Endothelial cell of umbilical vein (primary cell): Measurements from ENCODE around the gene TRIM71. TPM values are rescaled to one million over a fixed set of nuclear protein-coding genes. Genes with fewer than 3 reads are reported as not detected.

Source experiments
- BruUV-seq: library from RNA; stranded (reverse); fragments of 400-500 nt; replicated peaks from 2 replicates; lab custom pipeline; 2021; lab: Mats Ljungman, UMichigan
- CTCF ChIA-PET: fragments of 300-600, 350-600 bp; sonication (Branson Sonifier 250); formaldehyde crosslinking; loops from one replicate; lab custom pipeline; 2021; ENCODE audit warnings: antibody characterized with exemption, inconsistent platforms; lab: Charles Lee
- POLR2A ChIA-PET: fragments of 300-600, 350-600 bp; sonication (Branson Sonifier 250); formaldehyde crosslinking; loops from one replicate; lab custom pipeline; 2021; ENCODE audit warnings: antibody characterized with exemption, inconsistent platforms; lab: Charles Lee
- DNase-seq: peaks from one replicate; pipeline ENCODE4 v3.0.0-alpha.2; 2011; ENCODE audit warnings: low read depth, low spot score
- FAIRE-seq: peaks from 2 replicates; lab custom pipeline; 2011; peaks lifted over from hg19 to GRCh38; lab: Jason Lieb, UNC
- H2AFZ ChIP-seq: 2 replicates; pipeline ENCODE4 v1.6.0; 2012; ENCODE audit warnings: low read depth, low read length, control low read depth, inconsistent platforms
- H3K27ac ChIP-seq: 2 replicates; pipeline ENCODE4 v1.5.1; 2011; ENCODE audit warnings: low read depth, mild to moderate bottlenecking, control low read depth, low read length, moderate library complexity; ENCODE audit not compliant: insufficient read depth
- H3K27me3 ChIP-seq, 2 experiments: 2 replicates each; pipeline versions ENCODE4 v1.6.0 to v1.6.1; 2011; ENCODE audit warnings: low read length in 2 of 2, mixed read lengths in 1 of 2; ENCODE audit not compliant: control insufficient read depth in 2 of 2, insufficient read depth in 2 of 2
- H3K36me3 ChIP-seq, 2 experiments: 2 replicates in 1 of 2; 3 replicates in 1 of 2; pipeline ENCODE4 v1.5.1; 2011; ENCODE audit warnings: low read length in 2 of 2, mild to moderate bottlenecking in 1 of 2, moderate library complexity in 1 of 2; ENCODE audit not compliant: control insufficient read depth in 2 of 2, insufficient read depth in 2 of 2; ENCODE audit errors: extremely low read depth in 1 of 2
- H3K4me1 ChIP-seq: 3 replicates; pipeline ENCODE4 v1.5.1; 2011; ENCODE audit warnings: mild to moderate bottlenecking, low read length; ENCODE audit not compliant: control insufficient read depth, insufficient read depth; ENCODE audit errors: extremely low read depth
- H3K4me2 ChIP-seq: 2 replicates; pipeline ENCODE4 v1.6.1; 2011; ENCODE audit warnings: low read length, control low read depth, mixed read lengths; ENCODE audit not compliant: insufficient read depth
- H3K4me3 ChIP-seq, 3 experiments: fragments of 200-600 bp in 1 of 3; sonication (generic), shearing (Covaris generic) in 1 of 3; replicated peaks in 1 of 3; 2 replicates each; pipeline ENCODE4 v1.5.1; 2011 to 2016; ENCODE audit warnings: control low read depth in 3 of 3, low read length in 3 of 3, mild to moderate bottlenecking in 2 of 3, inconsistent platforms in 1 of 3, low read depth in 1 of 3, moderate library complexity in 1 of 3; ENCODE audit not compliant: insufficient read depth in 1 of 3
- H3K79me2 ChIP-seq: 2 replicates; pipeline ENCODE4 v1.6.0; 2012; ENCODE audit warnings: low read length, inconsistent platforms; ENCODE audit not compliant: control insufficient read depth, insufficient read depth
- H3K9ac ChIP-seq: replicated peaks from 2 replicates; pipeline ENCODE3; 2011; ENCODE audit warnings: low read length, control low read depth; ENCODE audit not compliant: insufficient read depth; ENCODE audit errors: extremely low read depth
- H3K9me1 ChIP-seq: replicated peaks from 3 replicates; pipeline ENCODE4 v1.6.0; 2011; ENCODE audit warnings: mild to moderate bottlenecking, low read length; ENCODE audit not compliant: control insufficient read depth, insufficient read depth; ENCODE audit errors: extremely low read depth
- H3K9me3 ChIP-seq: replicated peaks from 2 replicates; pipeline ENCODE4 v1.5.1; 2012; ENCODE audit warnings: low read length, inconsistent platforms; ENCODE audit not compliant: control insufficient read depth, insufficient read depth
- H4K20me1 ChIP-seq: replicated peaks from 2 replicates; pipeline ENCODE3; 2011; ENCODE audit warnings: mild to moderate bottlenecking, low read length; ENCODE audit not compliant: control insufficient read depth, insufficient read depth; ENCODE audit errors: extremely low read depth
- EZH2 ChIP-seq: IDR thresholded peaks from 2 replicates; pipeline ENCODE4 v1.6.1; 2012; ENCODE audit warnings: borderline replicate concordance, low read depth, mild to moderate bottlenecking, moderate library complexity, low read length, inconsistent platforms; ENCODE audit not compliant: severe bottlenecking
- FOS ChIP-seq: IDR thresholded peaks from 2 replicates; pipeline ENCODE4 v1.6.1; 2011; ENCODE audit warnings: mild to moderate bottlenecking, low read length, moderate library complexity, borderline replicate concordance; ENCODE audit not compliant: insufficient read depth
- GATA2 ChIP-seq: IDR thresholded peaks from 2 replicates; pipeline ENCODE4 v1.7.0; 2011; ENCODE audit warnings: low read depth, mild to moderate bottlenecking, moderate library complexity, mixed read lengths, low read length; ENCODE audit not compliant: insufficient read length, insufficient read depth
- JUN ChIP-seq: IDR thresholded peaks from 2 replicates; pipeline ENCODE4 v1.6.1; 2011; ENCODE audit warnings: borderline replicate concordance, low read depth; ENCODE audit not compliant: insufficient read length, insufficient read depth
- MYC ChIP-seq: IDR thresholded peaks from one replicate; pipeline ENCODE4 v1.6.1; 2011; ENCODE audit warnings: mild to moderate bottlenecking, low read depth, low read length
- POLR2A ChIP-seq: IDR thresholded peaks from 2 replicates; pipeline ENCODE4 v1.6.1; 2012; ENCODE audit warnings: low read depth, mild to moderate bottlenecking, control low read depth, low read length
- POLR2AphosphoS5 ChIP-seq: IDR thresholded peaks from 2 replicates; pipeline ENCODE4 v1.6.1; 2012; ENCODE audit warnings: low read depth, mild to moderate bottlenecking, control low read depth, low read length, moderate library complexity; ENCODE audit not compliant: insufficient read depth
- dilution Hi-C: fragments of 300-500 bp; cut with MboI; formaldehyde crosslinking; loops from one replicate; pipeline ENCODE4 v1.15.0; 2019; ENCODE audit warnings: low sequenced_read_pairs; ENCODE audit not compliant: extremely low pct_ligation_motif_present
- intact Hi-C: fragments of 100-400 bp; cut with micrococcal nuclease; formaldehyde crosslinking; loops from one replicate; pipeline ENCODE4 v1.10.0; 2022
- polyA plus RNA-seq, 4 experiments: library from polyadenylated mRNA; depleted of rRNA in 3 of 4; stranded (reverse) in 3 of 4; unstranded in 1 of 4; fragments of >200 nt; gene quantifications; 2 replicates each; pipeline versions ENCODE4 v1.2.1 to v1.2.3, GENCODE V29; 2011 to 2012; ENCODE audit warnings: missing spikeins in 1 of 4
- total RNA-seq: library from RNA; stranded (reverse); gene quantifications from 2 replicates; pipeline ENCODE4 v1.2.3, GENCODE V29; 2021
- TF ChIP-seq, protein P1 (sequence below): IDR thresholded peaks from 2 replicates; pipeline ENCODE4 v1.6.1; 2011; ENCODE audit not compliant: insufficient read depth, insufficient read length
- TF ChIP-seq, protein P2 (sequence below), 2 donors: IDR thresholded peaks; 1 replicate in 1 of 2; 2 replicates in 1 of 2; pipeline ENCODE4 v1.5.1; 2011; ENCODE audit warnings: low read length in 2 of 2, mild to moderate bottlenecking in 2 of 2, moderate library complexity in 2 of 2, control low read depth in 1 of 2, inconsistent platforms in 1 of 2, low read depth in 1 of 2; ENCODE audit not compliant: insufficient read depth in 1 of 2; ENCODE audit errors: extremely low read depth in 1 of 2

The TRIM71 gene
- total and polyA plus RNA-seq, 2 donors (not counting 3 experiments of a cell fraction or from before 2014, with no cell fraction given) = not detected

DNA sequence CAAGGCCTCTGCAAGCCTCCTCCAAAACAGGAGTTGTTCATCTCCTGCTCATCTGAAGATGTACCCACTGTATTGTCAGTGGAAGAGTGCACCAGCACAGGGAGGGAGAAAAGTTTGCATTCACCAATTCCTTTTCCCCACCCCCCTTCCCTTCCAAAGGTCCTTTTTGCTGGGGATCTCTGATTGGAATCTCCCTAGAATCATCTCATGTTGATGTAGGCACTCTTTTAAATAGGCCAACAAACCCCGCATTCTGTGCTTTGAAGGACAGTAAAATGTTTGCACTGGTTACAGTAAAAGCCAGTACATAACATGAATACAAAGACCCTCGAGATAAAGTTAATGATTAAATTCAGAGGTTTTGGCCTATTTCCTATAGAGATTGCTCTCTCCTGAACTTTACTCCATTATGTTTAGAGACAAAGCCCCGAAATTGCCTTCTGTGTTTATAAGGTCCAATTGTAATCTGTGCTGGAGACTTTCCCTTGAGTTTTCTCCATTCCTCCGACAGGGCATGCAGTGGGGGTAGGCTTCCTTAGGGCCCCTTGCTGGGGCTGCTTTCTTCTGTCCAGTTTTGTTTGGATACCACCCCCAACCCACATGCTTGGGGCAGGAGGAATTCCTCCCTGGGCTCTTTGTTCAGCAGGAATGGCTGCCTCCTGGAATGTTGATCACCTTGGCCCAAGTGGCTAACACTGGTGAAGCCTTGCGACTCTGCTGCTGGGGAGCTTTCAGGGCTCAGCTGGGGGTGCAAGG is 22.5 kb downstream of the TRIM71 start:
- CTCF ChIA-PET = no interaction called here
- BruUV-seq = no TSS peak
- Histone ChIP-seq H3K9me3 (no peaks in the 10 kb centered on the region), H4K20me1 (no peaks in the 10 kb centered on the region), H2AFZ (no peak overlapping the region), H3K27ac (no peak overlapping the region), H3K4me2 (no peak overlapping the region), H3K4me1 (no peaks in the 10 kb centered on the region), H3K36me3 (no peaks in the 10 kb centered on the region), H3K27me3 (peaks cover 18 to 23% of the 10 kb centered on the region in 2 experiments), H3K79me2 (no peaks in the 10 kb centered on the region), H3K4me3 (no peak overlapping the region), H3K9me1 (no peaks in the 10 kb centered on the region), H3K9ac (no peak overlapping the region)
- DNase-seq = no peak
- no peak for FAIRE-seq
- POLR2A ChIA-PET = no interaction called here
- TF ChIP-seq JUN (no peak), FOS (no peak), EZH2 (no peak), GATA2 (no peak), POLR2AphosphoS5 (no peak), POLR2A (no peak), MYC (no peak)
- TF ChIP-seq, protein P1, sequence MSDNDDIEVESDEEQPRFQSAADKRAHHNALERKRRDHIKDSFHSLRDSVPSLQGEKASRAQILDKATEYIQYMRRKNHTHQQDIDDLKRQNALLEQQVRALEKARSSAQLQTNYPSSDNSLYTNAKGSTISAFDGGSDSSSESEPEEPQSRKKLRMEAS = no peak
- TF ChIP-seq, protein P2, sequence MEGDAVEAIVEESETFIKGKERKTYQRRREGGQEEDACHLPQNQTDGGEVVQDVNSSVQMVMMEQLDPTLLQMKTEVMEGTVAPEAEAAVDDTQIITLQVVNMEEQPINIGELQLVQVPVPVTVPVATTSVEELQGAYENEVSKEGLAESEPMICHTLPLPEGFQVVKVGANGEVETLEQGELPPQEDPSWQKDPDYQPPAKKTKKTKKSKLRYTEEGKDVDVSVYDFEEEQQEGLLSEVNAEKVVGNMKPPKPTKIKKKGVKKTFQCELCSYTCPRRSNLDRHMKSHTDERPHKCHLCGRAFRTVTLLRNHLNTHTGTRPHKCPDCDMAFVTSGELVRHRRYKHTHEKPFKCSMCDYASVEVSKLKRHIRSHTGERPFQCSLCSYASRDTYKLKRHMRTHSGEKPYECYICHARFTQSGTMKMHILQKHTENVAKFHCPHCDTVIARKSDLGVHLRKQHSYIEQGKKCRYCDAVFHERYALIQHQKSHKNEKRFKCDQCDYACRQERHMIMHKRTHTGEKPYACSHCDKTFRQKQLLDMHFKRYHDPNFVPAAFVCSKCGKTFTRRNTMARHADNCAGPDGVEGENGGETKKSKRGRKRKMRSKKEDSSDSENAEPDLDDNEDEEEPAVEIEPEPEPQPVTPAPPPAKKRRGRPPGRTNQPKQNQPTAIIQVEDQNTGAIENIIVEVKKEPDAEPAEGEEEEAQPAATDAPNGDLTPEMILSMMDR (IDR thresholded peaks at IDR 0.05; ENCODE audit: extremely low read depth in 1 of 2, insufficient read depth in 1 of 2, low read depth in 1 of 2, low read length in 2 of 2) = no peak
- dilution Hi-C loops = no loop called here
- intact Hi-C loops = no loop called here
